NT2/D1 (cell line): Measurements from ENCODE around the gene CDK5RAP2.

ENCODE experiments used
- SUZ12 ChIP-seq: IDR thresholded peaks from 2 replicates; pipeline ENCODE4 v1.6.1; 2011; ENCODE audit not compliant: insufficient read length, insufficient read depth; ENCODE audit errors: extremely low read depth
- YY1 ChIP-seq: IDR thresholded peaks from 2 replicates; pipeline ENCODE4 v1.6.1; 2011; ENCODE audit not compliant: insufficient read length, insufficient read depth
- ZNF274 ChIP-seq: IDR thresholded peaks from 2 replicates; pipeline ENCODE4 v1.6.1; 2011; ENCODE audit warnings: mild to moderate bottlenecking, low read depth, low read length

- TF ChIP-seq YY1 (no peak), SUZ12 (no peak), ZNF274 (no peak)
Observed at GRCh38 chr9:120477534-120478001, 102.4 kb downstream of the CDK5RAP2 start.
